ENCODE results near the gene MAGI2. TPM values are rescaled to one million over a fixed set of nuclear protein-coding genes. Genes with fewer than 3 reads are reported as not detected.

Gene MAGI2
- total and polyA plus RNA-seq, 2 experiments from 2014 or later = 3.5 to 4.1 TPM

- H3K9ac ChIP-seq = no peak overlapping the region
- no peaks in the 10 kb centered on the region for H3K27me3 ChIP-seq (replicated peaks; ENCODE audit: insufficient read depth)
- H3K27ac ChIP-seq = no peak overlapping the region
- no peaks in the 10 kb centered on the region for H3K36me3 ChIP-seq (ENCODE audit: low read depth)
- no peaks in the 10 kb centered on the region; the same call in 1 of the 2 replicates for H3K9me2 ChIP-seq (ENCODE audit: insufficient read depth)
- H2AFZ ChIP-seq = no peak overlapping the region
- TF ChIP-seq EZH2phosphoT487 (IDR thresholded peaks at IDR 0.05; ENCODE audit: insufficient read depth, low read depth) (no peak), EZH2 (IDR thresholded peaks at IDR 0.05; ENCODE audit: insufficient read depth, poor library complexity, severe bottlenecking) (no peak)
- H3F3A ChIP-seq (ENCODE audit: insufficient read depth) = no peaks in the 10 kb centered on the region
- H3K4me2 ChIP-seq (ENCODE audit: unreplicated experiment) = no peak overlapping the region
- no peaks in the 10 kb centered on the region for H3K9me3 ChIP-seq (ENCODE audit: low read depth)
- 0 out of 2 replicates have a peak, but pooled peaks cover 6% of the 10 kb centered on the region for H3K79me2 ChIP-seq (ENCODE audit: insufficient read depth)
- WGBS, 2 experiments (ENCODE audit: low coverage in 1 of 2, low lambda C conversion rate in 2 of 2, missing lambda C conversion rate in 2 of 2) = 86 to 94% methylated on average over 2 of the region's 2 CpGs
- no peaks in the 10 kb centered on the region for H4K20me1 ChIP-seq (ENCODE audit: insufficient read depth)
- in situ Hi-C loops (cut with MboI) = no loop called here
- H3K4me1 ChIP-seq (ENCODE audit: insufficient read depth) = 0 out of 2 replicates have a peak, but pooled peaks cover 5% of the 10 kb centered on the region
- H3K4me3 ChIP-seq = no peak overlapping the region
- DNase-seq = no peak
Observed at GRCh38 chr7:79185605-79186004, 267.9 kb downstream of the MAGI2 start.

DNA sequence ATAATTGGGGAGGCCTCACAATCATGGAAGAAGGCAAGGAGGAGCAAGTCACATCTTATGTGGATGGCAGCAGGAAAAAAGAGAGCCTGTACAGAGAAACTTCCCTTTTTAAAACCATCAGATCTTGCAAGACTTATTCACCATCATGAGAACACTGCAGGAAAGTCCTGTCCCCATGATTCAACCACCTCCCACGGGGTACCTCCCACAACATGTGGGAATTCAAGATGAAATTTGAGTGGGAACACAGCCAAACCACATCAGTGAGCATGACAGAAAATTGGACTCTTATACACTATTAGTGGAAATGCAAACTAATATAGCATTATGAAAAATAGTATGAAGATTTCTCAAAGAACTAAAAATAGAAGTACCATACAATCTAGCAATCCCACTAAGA is 271.2 kb downstream of the MAGI2 start:
- Histone ChIP-seq H3F3A (ENCODE audit: insufficient read depth) (no peaks in the 10 kb centered on the region), H3K36me3 (ENCODE audit: low read depth) (no peaks in the 10 kb centered on the region), H3K9me3 (ENCODE audit: low read depth) (no peaks in the 10 kb centered on the region), H4K20me1 (ENCODE audit: insufficient read depth) (no peaks in the 10 kb centered on the region), H3K27me3 (replicated peaks; ENCODE audit: insufficient read depth) (no peaks in the 10 kb centered on the region), H3K4me3 (no peak overlapping the region), H3K27ac (no peak overlapping the region), H3K9me2 (ENCODE audit: insufficient read depth) (no peaks in the 10 kb centered on the region), H3K79me2 (ENCODE audit: insufficient read depth) (0 out of 2 replicates have a peak, but pooled peaks cover 6% of the 10 kb centered on the region), H3K9ac (no peak overlapping the region), H3K4me2 (ENCODE audit: unreplicated experiment) (no peak overlapping the region), H2AFZ (no peak overlapping the region), H3K4me1 (ENCODE audit: insufficient read depth) (peaks cover 7% of the 10 kb centered on the region; the same call in 1 of the 2 replicates)
- 0 to 3% methylated on average over 1 of the region's 1 CpG for WGBS, 2 experiments (ENCODE audit: low coverage in 1 of 2, low lambda C conversion rate in 2 of 2, missing lambda C conversion rate in 2 of 2)
- in situ Hi-C loops (cut with MboI) = no loop called here
- no peak for TF ChIP-seq EZH2 (IDR thresholded peaks at IDR 0.05; ENCODE audit: insufficient read depth, poor library complexity, severe bottlenecking)
- TF ChIP-seq EZH2phosphoT487 (IDR thresholded peaks at IDR 0.05; ENCODE audit: insufficient read depth, low read depth) = no peak
- peak; percentile 38 for DNase-seq

- H3K9me2 ChIP-seq (ENCODE audit: insufficient read depth) = no peaks in the 10 kb centered on the region
- H4K20me1 ChIP-seq (ENCODE audit: insufficient read depth) = no peaks in the 10 kb centered on the region
- H3K27me3 ChIP-seq (replicated peaks; ENCODE audit: insufficient read depth) = no peaks in the 10 kb centered on the region
- H3K79me2 ChIP-seq (ENCODE audit: insufficient read depth) = 0 out of 2 replicates have a peak, but pooled peaks cover 6% of the 10 kb centered on the region
- H2AFZ ChIP-seq = no peak overlapping the region
- no peaks in the 10 kb centered on the region for H3F3A ChIP-seq (ENCODE audit: insufficient read depth)
- H3K9ac ChIP-seq = no peak overlapping the region
- TF ChIP-seq EZH2 (IDR thresholded peaks at IDR 0.05; ENCODE audit: insufficient read depth, poor library complexity, severe bottlenecking) (no peak), EZH2phosphoT487 (IDR thresholded peaks at IDR 0.05; ENCODE audit: insufficient read depth, low read depth) (no peak)
- H3K36me3 ChIP-seq (ENCODE audit: low read depth) = no peaks in the 10 kb centered on the region
- H3K27ac ChIP-seq = no peak overlapping the region
- H3K9me3 ChIP-seq (ENCODE audit: low read depth) = no peaks in the 10 kb centered on the region
- 44 to 50% methylated on average over 2 of the region's 2 CpGs for WGBS, 2 experiments (ENCODE audit: low coverage in 1 of 2, low lambda C conversion rate in 2 of 2, missing lambda C conversion rate in 2 of 2)
- no peak for DNase-seq
- in situ Hi-C loops (cut with MboI) = no loop called here
- H3K4me3 ChIP-seq = no peak overlapping the region
- H3K4me1 ChIP-seq (ENCODE audit: insufficient read depth) = peaks cover 10% of the 10 kb centered on the region; the same call in 1 of the 2 replicates
- H3K4me2 ChIP-seq (ENCODE audit: unreplicated experiment) = no peak overlapping the region
Observed at GRCh38 chr7:79180533-79180932, 272.9 kb downstream of the MAGI2 start.

- peaks cover 6% of the 10 kb centered on the region; the same call in 1 of the 2 replicates for H3K4me1 ChIP-seq (ENCODE audit: insufficient read depth)
- no peaks in the 10 kb centered on the region for H3K9me3 ChIP-seq (ENCODE audit: low read depth)
- no peak overlapping the region for H3K27ac ChIP-seq
- DNase-seq = peak; percentile 75
- H4K20me1 ChIP-seq (ENCODE audit: insufficient read depth) = no peaks in the 10 kb centered on the region
- no peaks in the 10 kb centered on the region for H3K9me2 ChIP-seq (ENCODE audit: insufficient read depth)
- TF ChIP-seq EZH2phosphoT487 (IDR thresholded peaks at IDR 0.05; ENCODE audit: insufficient read depth, low read depth) (no peak), EZH2 (IDR thresholded peaks at IDR 0.05; ENCODE audit: insufficient read depth, poor library complexity, severe bottlenecking) (no peak)
- H3K9ac ChIP-seq = no peak overlapping the region
- in situ Hi-C loops (cut with MboI) = no loop called here
- H3K4me2 ChIP-seq (ENCODE audit: unreplicated experiment) = peak overlapping the region; percentile 60
- WGBS, 2 experiments (ENCODE audit: low coverage in 1 of 2, low lambda C conversion rate in 2 of 2, missing lambda C conversion rate in 2 of 2) = 5 to 7% methylated on average over 8 of the region's 8 CpGs
- H3K79me2 ChIP-seq (ENCODE audit: insufficient read depth) = no peaks in the 10 kb centered on the region
- H3K27me3 ChIP-seq (replicated peaks; ENCODE audit: insufficient read depth) = no peaks in the 10 kb centered on the region
- peak overlapping the region; percentile 57 for H2AFZ ChIP-seq
- H3F3A ChIP-seq (ENCODE audit: insufficient read depth) = no peaks in the 10 kb centered on the region
- H3K4me3 ChIP-seq = peak overlapping the region; percentile 43
- H3K36me3 ChIP-seq (ENCODE audit: low read depth) = no peaks in the 10 kb centered on the region
Observed at GRCh38 chr7:79176859-79177477, 276.5 kb downstream of the MAGI2 start.
